Parathyroid adenoma (tissue), 2 donors: ENCODE data around the gene CPA2.
"Not testable (repeated sequence)": the region's sequence is repeated elsewhere in the genome, so short reads cannot be mapped to it uniquely, and the experiment has no call there.

Experiments
- H2AFZ ChIP-seq: fragments of 300-600 bp; sonication (generic); one replicate; pipeline ENCODE4 v1.7.0; 2017; ENCODE audit warnings: antibody characterized with exemption, mild to moderate bottlenecking
- H3K27ac ChIP-seq: fragments of 300-600 bp; sonication (generic); one replicate; pipeline ENCODE4 v1.7.0; 2017
- H3K27me3 ChIP-seq: fragments of 300-600 bp; sonication (generic); one replicate; pipeline ENCODE4 v1.7.0; 2017; ENCODE audit warnings: low read length; ENCODE audit not compliant: control insufficient read depth, insufficient read depth
- H3K36me3 ChIP-seq: fragments of 300-600 bp; sonication (generic); one replicate; pipeline ENCODE4 v1.7.0; 2017; ENCODE audit warnings: low read length; ENCODE audit not compliant: control insufficient read depth, insufficient read depth
- H3K4me1 ChIP-seq: fragments of 300-600 bp; sonication (generic); one replicate; pipeline ENCODE4 v1.7.0; 2017; ENCODE audit warnings: control low read depth
- H3K4me2 ChIP-seq: fragments of 300-600 bp; sonication (generic); one replicate; pipeline ENCODE4 v1.7.0; 2017; ENCODE audit warnings: low read length
- H3K4me3 ChIP-seq: fragments of 300-600 bp; sonication (generic); one replicate; pipeline ENCODE4 v1.7.0; 2017; ENCODE audit warnings: low read depth, low read length
- H3K79me2 ChIP-seq: fragments of 300-600 bp; sonication (generic); one replicate; pipeline ENCODE4 v1.7.0; 2017; ENCODE audit warnings: control low read depth
- H3K9ac ChIP-seq: fragments of 300-600 bp; sonication (generic); one replicate; pipeline ENCODE4 v1.7.0; 2017; ENCODE audit warnings: mild to moderate bottlenecking
- H3K9me3 ChIP-seq: fragments of 300-600 bp; sonication (generic); one replicate; pipeline ENCODE4 v1.7.0; 2017; ENCODE audit warnings: low read length; ENCODE audit not compliant: control insufficient read depth
- TF ChIP-seq, protein P1 (sequence below): fragments of 300-600 bp; sonication (generic); IDR thresholded peaks from one replicate; pipeline ENCODE4 v1.7.0; 2017; ENCODE audit warnings: antibody characterized with exemption, mild to moderate bottlenecking
- donor health status: primary hyperparathyroidism.

The CPA2 gene

DNA sequence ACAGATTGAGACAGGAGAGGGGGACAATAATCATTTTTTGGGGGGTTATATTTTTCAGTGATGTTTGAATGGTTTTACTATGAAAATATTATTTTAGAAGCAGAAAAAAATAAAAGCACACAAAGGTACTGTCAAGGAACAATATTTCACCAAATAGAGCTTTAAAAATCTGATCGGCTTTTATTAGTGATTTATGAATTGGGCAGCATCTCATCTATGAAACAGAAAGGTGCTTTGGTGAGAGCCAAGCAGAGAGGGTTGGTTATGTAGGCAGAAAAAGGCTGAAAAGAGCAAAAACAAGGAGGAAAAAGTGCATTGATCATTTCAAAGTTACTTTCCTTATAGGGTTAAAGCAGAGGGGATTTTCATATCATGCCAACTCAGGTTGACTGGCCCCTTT lies 26.4 kb upstream of the CPA2 start:
- Histone ChIP-seq H3K27ac (no peak overlapping the region), H3K79me2 (no peaks in the 10 kb centered on the region), H3K4me2 (no peak overlapping the region), H3K9ac (no peak overlapping the region), H3K36me3 (no peaks in the 10 kb centered on the region), H3K27me3 (no peaks in the 10 kb centered on the region), H3K4me3 (no peak overlapping the region), H3K4me1 (no peaks in the 10 kb centered on the region), H2AFZ (no peak overlapping the region), H3K9me3 (no peaks in the 10 kb centered on the region)
- TF ChIP-seq, protein P1, sequence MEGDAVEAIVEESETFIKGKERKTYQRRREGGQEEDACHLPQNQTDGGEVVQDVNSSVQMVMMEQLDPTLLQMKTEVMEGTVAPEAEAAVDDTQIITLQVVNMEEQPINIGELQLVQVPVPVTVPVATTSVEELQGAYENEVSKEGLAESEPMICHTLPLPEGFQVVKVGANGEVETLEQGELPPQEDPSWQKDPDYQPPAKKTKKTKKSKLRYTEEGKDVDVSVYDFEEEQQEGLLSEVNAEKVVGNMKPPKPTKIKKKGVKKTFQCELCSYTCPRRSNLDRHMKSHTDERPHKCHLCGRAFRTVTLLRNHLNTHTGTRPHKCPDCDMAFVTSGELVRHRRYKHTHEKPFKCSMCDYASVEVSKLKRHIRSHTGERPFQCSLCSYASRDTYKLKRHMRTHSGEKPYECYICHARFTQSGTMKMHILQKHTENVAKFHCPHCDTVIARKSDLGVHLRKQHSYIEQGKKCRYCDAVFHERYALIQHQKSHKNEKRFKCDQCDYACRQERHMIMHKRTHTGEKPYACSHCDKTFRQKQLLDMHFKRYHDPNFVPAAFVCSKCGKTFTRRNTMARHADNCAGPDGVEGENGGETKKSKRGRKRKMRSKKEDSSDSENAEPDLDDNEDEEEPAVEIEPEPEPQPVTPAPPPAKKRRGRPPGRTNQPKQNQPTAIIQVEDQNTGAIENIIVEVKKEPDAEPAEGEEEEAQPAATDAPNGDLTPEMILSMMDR = no peak

DNA sequence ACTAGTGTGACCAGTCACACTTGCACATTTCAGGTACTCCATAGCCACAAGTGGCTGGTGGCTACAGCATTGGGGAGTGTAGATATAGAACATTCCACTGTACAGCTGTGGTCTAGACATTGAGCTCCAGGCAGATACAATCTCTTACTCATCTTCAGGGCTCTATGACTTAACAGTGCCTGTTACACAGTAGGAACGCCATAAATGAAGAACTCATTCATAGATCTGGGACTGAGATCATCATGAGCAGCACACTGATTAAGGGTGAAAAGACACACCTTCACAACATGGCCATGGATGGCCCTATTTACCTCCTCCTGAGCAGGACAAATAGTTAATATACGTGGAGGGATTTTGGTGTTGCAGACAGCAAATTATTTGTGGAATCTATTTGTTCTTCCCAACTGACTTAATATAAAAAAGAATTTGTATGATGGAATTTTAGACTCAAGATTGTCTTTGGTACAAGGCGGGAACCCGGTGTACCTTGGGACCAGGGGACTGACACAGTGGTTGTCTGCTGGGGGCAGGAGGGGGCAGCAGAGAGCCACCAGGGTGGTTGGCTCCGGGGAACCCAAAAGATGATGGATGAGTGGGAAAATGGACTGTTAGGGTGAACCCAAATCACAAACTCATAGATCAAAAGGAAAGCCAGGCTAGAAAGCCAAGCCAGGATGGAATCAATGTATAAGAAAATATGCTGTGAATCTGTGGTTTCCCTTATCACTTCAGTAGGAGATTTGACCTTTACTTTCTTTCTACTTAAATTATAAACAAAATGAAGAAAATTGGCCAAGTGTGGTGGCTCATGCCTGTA lies 24.3 kb upstream of the CPA2 start:
- Histone ChIP-seq H3K9me3 (no peaks in the 10 kb centered on the region), H3K27ac (no peak overlapping the region), H3K9ac (no peak overlapping the region), H3K36me3 (no peaks in the 10 kb centered on the region), H3K4me3 (no peak overlapping the region), H3K4me2 (no peak overlapping the region), H3K79me2 (no peaks in the 10 kb centered on the region), H3K4me1 (no peaks in the 10 kb centered on the region), H2AFZ (peak overlapping the region; percentile 17), H3K27me3 (no peaks in the 10 kb centered on the region)
- TF ChIP-seq, protein P1 = peak; percentile 63

DNA sequence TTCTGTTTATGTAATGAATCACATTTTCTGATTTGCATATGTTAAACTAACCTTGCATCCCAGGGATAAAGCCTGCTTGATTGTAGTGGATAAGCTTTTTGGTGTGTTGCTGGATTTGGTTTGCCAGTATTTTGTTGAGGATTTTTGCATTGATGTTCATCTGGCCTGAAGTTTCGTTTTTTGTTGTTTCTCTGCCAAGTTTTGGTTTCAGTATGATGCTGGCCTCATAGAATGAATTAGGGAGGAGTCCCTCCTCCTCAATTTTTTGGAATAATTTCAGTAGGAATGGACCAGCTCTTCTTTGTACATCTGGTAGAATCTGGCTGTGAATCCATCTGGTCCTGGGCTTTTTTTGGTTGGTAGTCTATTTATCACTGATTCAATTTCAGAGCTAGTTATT lies 23.2 kb upstream of the CPA2 start:
- peak overlapping the region; percentile 6 for H2AFZ ChIP-seq
- H3K27me3 ChIP-seq, H3K4me3 ChIP-seq, H3K9me3 ChIP-seq, H3K27ac ChIP-seq, H3K9ac ChIP-seq, H3K36me3 ChIP-seq, H3K4me2 ChIP-seq, H3K4me1 ChIP-seq, H3K79me2 ChIP-seq: not testable (repeated sequence)

DNA sequence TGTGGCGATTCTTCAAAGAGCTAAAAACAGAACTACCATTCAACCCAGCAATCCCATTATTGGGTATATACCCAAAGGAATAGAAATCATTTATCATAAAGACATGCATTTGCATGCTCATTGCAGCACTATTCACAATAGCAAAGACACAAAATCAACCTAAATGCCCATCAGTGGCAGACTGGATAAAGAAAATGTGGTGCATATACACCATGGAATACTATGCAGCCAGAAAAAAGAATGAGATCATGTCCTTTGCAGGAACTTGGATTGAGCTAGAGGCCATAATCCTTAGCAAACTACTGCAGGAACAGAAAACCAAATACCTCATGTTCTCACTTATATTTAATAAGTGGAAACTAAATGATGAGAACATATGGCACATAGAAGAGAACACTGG lies 20.2 kb upstream of the CPA2 start:
- H2AFZ ChIP-seq, H3K4me1 ChIP-seq, H3K27me3 ChIP-seq, H3K79me2 ChIP-seq, H3K27ac ChIP-seq, H3K9me3 ChIP-seq, H3K4me2 ChIP-seq, H3K36me3 ChIP-seq, H3K4me3 ChIP-seq, H3K9ac ChIP-seq: not testable (repeated sequence)

DNA sequence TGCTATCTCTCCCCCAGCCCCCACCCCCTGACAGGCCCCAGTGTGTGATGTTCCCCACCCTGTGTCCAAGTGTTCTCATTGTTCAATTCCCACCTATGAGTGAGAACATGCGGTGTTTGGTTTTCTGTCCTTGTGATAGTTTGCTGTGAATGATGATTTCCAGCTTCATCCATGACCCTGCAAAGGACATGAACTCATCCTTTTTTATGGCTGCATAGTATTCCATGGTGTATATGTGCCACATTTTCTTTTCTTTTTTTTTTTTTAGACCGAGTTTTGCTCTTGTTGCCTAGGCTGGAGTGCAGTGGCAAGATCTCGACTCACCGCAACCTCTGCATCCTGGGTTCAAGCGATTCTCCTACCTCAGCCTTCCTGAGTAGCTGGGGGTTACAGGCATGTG lies 17.8 kb upstream of the CPA2 start:
- H3K27ac ChIP-seq, H3K4me1 ChIP-seq, H3K9me3 ChIP-seq, H3K79me2 ChIP-seq, H2AFZ ChIP-seq, H3K9ac ChIP-seq, H3K4me2 ChIP-seq, H3K36me3 ChIP-seq, H3K27me3 ChIP-seq, H3K4me3 ChIP-seq: not testable (repeated sequence)

DNA sequence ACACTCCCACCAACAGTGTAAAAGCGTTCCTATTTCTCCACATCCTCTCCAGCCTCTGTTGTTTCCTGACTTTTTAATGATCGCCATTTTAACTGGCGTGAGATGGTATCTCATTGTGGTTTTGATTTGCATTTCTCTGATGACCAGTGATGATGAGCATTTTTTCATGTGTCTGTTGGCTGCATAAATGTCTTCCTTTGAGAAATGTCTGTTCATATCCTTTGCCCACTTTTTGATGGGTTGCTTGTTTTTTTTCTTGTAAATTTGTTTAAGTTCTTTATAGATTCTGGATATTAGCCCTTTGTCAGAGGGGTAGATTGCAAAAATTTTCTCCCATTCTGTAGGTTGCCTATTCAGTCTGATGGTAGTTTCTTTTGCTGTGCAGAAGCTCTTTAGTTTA lies 17.0 kb upstream of the CPA2 start:
- H3K9me3 ChIP-seq, H3K4me1 ChIP-seq, H3K27ac ChIP-seq, H3K27me3 ChIP-seq, H2AFZ ChIP-seq, H3K4me2 ChIP-seq, H3K9ac ChIP-seq, H3K36me3 ChIP-seq, H3K4me3 ChIP-seq, H3K79me2 ChIP-seq: not testable (repeated sequence)
